Progenitor cell of endocrine pancreas (in vitro differentiated cells): ENCODE measurements around the gene AHCYL1. TPM values are rescaled to one million over a fixed set of nuclear protein-coding genes. Genes with fewer than 3 reads are reported as not detected.
A peak's percentile ranks its signal among the peaks of the same experiment; 100 is the strongest.

Source experiments
- DNase-seq: peaks from one replicate; pipeline ENCODE4 v3.0.0; 2021; ENCODE audit warnings: low spot score; ENCODE audit not compliant: unreplicated experiment
- H3K27ac Mint-ChIP-seq: 2 replicates; pipeline ENCODE4 v1.8.0; 2021; ENCODE audit warnings: mild to moderate bottlenecking, moderate library complexity, mixed read lengths
- H3K27me3 Mint-ChIP-seq: 2 replicates; pipeline ENCODE4 v1.8.0; 2021; ENCODE audit warnings: mixed read lengths
- H3K36me3 Mint-ChIP-seq: 2 replicates; pipeline ENCODE4 v1.8.0; 2022; ENCODE audit warnings: mixed read lengths; ENCODE audit not compliant: insufficient read depth
- H3K4me1 Mint-ChIP-seq: 2 replicates; pipeline ENCODE4 v1.8.0; 2021; ENCODE audit warnings: low read depth, mixed read lengths
- H3K4me3 Mint-ChIP-seq: 2 replicates; pipeline ENCODE4 v1.8.0; 2021; ENCODE audit warnings: low read depth, mild to moderate bottlenecking, moderate library complexity, mixed read lengths
- H3K9me3 Mint-ChIP-seq: 2 replicates; pipeline ENCODE4 v1.8.0; 2021; ENCODE audit warnings: low read depth, mixed read lengths
- long read RNA-seq: library from polyadenylated mRNA; unstranded; transcript quantifications from one replicate; pipeline ENCODE4 v2.0.0, GENCODE V29; 2020
- total RNA-seq: library from RNA; stranded (reverse); gene quantifications from 2 replicates; pipeline ENCODE4 v1.2.1, GENCODE V29; 2021
- TF ChIP-seq, protein P1 (sequence below): fragments of 200-600 bp; sonication (generic); IDR thresholded peaks from one replicate; pipeline ENCODE4 v1.5.0; 2021; ENCODE audit warnings: antibody characterized with exemption, mild to moderate bottlenecking; ENCODE audit not compliant: unreplicated experiment

AHCYL1 gene
- 90.2 and 101 TPM in 2 replicates for total RNA-seq
- long read RNA-seq, full-length matches to known transcripts: 68 of 115 reads
- long read RNA-seq, partial matches to known transcripts: 19 of 115 reads
- long read RNA-seq, other reads (novel, unspliced or antisense): 28 of 115 reads

DNA sequence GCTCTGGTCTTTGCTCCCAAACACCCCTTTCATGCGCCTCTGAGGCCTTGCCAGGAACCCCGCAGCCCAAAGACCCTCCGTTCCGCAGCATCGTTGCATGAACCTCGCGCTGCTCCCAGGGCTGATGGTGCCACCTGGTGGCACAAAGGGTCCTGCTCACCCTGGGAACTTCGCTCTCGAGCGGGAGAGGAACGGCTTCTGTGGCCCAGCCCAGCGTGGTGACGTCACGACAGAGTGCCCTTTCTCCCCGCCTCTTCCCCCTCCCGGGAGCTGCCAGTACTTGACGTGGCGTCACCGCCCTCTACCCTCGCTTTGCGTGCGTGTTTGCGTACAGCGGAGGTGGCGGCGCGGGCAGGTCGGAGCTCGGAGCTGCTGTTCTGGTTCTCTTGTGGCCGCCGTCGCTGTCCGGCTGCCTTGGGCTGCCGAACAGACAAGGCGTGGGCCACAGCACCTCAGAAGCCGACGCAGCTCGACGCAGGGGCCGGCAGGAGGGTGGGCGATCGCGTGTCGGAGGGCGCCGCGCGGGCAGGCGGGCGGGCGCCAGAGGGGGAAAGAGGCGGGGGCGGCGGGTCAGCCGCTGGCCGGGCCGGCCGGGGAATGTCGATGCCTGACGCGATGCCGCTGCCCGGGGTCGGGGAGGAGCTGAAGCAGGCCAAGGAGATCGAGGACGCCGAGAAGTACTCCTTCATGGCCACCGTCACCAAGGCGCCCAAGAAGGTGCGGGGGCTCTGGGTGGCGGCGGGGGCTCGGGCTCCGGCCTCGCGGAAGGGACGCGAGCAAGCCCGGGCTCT is at the start of gene AHCYL1:
Gene AHCYL1 (plus strand): TSS at position 310 of the 791 bp plus-strand sequence. CDS start 288 bp downstream, at position 598.
- peak within 1 kb of the TSS; percentile 95 for H3K4me3 Mint-ChIP-seq
- no peaks in the 10 kb centered on the region for H3K9me3 Mint-ChIP-seq
- H3K36me3 Mint-ChIP-seq: peaks cover 8% of the 10 kb centered on the region
- TF ChIP-seq, protein P1, sequence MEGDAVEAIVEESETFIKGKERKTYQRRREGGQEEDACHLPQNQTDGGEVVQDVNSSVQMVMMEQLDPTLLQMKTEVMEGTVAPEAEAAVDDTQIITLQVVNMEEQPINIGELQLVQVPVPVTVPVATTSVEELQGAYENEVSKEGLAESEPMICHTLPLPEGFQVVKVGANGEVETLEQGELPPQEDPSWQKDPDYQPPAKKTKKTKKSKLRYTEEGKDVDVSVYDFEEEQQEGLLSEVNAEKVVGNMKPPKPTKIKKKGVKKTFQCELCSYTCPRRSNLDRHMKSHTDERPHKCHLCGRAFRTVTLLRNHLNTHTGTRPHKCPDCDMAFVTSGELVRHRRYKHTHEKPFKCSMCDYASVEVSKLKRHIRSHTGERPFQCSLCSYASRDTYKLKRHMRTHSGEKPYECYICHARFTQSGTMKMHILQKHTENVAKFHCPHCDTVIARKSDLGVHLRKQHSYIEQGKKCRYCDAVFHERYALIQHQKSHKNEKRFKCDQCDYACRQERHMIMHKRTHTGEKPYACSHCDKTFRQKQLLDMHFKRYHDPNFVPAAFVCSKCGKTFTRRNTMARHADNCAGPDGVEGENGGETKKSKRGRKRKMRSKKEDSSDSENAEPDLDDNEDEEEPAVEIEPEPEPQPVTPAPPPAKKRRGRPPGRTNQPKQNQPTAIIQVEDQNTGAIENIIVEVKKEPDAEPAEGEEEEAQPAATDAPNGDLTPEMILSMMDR: peak; percentile 98
- H3K4me1 Mint-ChIP-seq: peaks cover 41% of the 10 kb centered on the region
- H3K27ac Mint-ChIP-seq: peak within 1 kb of the TSS; percentile 100
- peaks cover 4% of the 10 kb centered on the region for H3K27me3 Mint-ChIP-seq
- peak; percentile 99 for DNase-seq

DNA sequence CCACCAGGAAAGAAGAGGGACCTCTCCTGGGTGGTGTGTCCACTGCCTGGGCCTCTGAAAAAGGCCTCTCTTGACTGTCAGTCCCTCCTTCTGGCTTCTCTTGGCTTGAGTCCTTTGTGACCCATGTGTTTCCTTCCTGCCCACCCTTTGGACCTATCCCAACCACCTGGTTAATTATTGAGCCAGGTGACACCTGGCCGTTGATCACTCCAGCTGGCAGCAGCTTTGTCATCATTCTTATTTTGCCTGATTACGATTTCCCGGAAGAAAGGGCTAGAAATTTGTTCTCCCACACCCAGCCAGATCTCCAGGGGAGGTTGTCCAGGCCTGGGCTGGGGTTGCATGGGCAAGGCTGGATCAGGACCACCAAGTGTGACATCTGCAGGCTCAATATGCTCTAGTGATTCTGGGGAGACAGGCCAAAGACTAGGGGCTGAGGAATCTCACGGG is 49.1 kb upstream of the AHCYL1 start:
- H3K9me3 Mint-ChIP-seq: peaks cover 10% of the 10 kb centered on the region
- DNase-seq: no peak
- no peaks in the 10 kb centered on the region for H3K27me3 Mint-ChIP-seq
- H3K4me1 Mint-ChIP-seq: peaks cover 32% of the 10 kb centered on the region
- H3K4me3 Mint-ChIP-seq: no peak overlapping the region
- peak overlapping the region; percentile 82 for H3K27ac Mint-ChIP-seq
- peaks cover 4% of the 10 kb centered on the region for H3K36me3 Mint-ChIP-seq
- TF ChIP-seq, protein P1: no peak

DNA sequence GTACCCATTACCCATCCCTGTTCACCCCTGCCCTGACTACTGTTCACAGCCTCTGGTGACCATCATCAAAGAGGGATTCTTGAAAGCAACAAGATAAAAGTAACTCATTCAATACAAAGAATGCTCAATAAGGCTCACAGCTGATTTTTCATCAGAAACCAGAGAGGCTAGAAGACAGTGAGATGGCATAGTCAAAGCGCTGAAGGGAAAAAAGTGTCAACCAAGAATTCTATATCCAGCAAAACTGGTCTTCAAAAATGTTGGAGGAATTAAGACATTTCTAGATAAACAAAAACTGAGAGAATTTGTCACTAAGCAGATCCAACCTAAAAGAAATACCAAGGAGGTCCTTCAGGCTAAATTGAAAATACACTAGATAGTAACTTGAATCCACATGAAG is 46.8 kb upstream of the AHCYL1 start:
- peaks cover 4% of the 10 kb centered on the region for H3K36me3 Mint-ChIP-seq
- no peak for DNase-seq
- peaks cover 15% of the 10 kb centered on the region for H3K4me1 Mint-ChIP-seq
- H3K9me3 Mint-ChIP-seq: peaks cover 10% of the 10 kb centered on the region
- no peaks in the 10 kb centered on the region for H3K27me3 Mint-ChIP-seq
- no peak overlapping the region for H3K4me3 Mint-ChIP-seq
- H3K27ac Mint-ChIP-seq: no peak overlapping the region
- TF ChIP-seq, protein P1: no peak

DNA sequence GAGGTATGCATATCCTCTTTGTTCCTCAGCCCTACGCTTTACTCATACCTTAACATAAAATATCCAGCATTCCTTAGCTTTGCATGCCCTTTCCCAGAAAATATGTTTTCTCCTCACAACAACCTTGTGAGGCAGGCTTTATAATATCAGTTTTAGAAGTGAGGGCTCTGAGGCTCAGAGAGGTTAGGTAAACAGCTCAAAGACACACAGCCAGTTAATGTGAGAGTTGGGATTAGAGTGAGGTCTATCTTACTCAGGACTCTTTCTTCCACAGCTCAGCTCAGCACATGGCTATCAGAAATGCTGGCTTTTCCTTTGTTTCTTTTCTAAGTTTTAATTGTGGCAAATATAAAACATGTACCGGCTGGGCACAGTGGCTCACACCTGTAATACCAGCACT is 46.0 kb upstream of the AHCYL1 start:
- Mint-ChIP-seq H3K27ac (no peak overlapping the region), H3K4me1 (peaks cover 15% of the 10 kb centered on the region), H3K9me3 (peaks cover 10% of the 10 kb centered on the region), H3K4me3 (no peak overlapping the region), H3K36me3 (peaks cover 4% of the 10 kb centered on the region), H3K27me3 (no peaks in the 10 kb centered on the region)
- DNase-seq: no peak
- TF ChIP-seq, protein P1: no peak

DNA sequence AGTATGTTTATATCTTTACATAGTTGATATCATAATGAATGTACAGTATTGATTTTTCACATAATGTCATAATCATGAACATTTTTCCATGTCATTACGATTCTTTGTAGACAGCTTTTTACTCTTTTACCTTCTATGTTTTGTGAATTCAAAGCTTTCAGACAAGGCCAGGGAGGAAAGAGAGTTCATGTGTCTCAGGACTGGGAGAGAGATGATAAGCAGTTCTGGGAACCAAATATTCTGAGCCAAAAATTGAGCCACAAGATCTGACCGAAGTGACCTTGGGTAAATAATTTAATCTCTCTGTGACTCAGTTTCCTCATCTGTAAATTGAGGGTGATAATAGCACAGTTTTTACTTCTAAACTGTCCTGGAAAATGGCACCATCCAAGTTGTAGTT is 42.1 kb upstream of the AHCYL1 start:
- H3K27ac Mint-ChIP-seq: no peak overlapping the region
- peaks cover 12% of the 10 kb centered on the region for H3K9me3 Mint-ChIP-seq
- H3K36me3 Mint-ChIP-seq: peaks cover 1% of the 10 kb centered on the region
- H3K4me1 Mint-ChIP-seq: no peaks in the 10 kb centered on the region
- no peak for DNase-seq
- no peaks in the 10 kb centered on the region for H3K27me3 Mint-ChIP-seq
- TF ChIP-seq, protein P1: no peak
- no peak overlapping the region for H3K4me3 Mint-ChIP-seq
